GM03348 (cell line): ENCODE measurements around the gene XPNPEP2.
"Not testable (repeated sequence)": the region's sequence is repeated elsewhere in the genome, so short reads cannot be mapped to it uniquely, and the experiment has no call there.

Experiments
- DNase-seq: peaks from one replicate; pipeline ENCODE4 v3.0.0; 2012; ENCODE audit warnings: low spot score

Gene XPNPEP2

GRCh38 chrX:129719931-129720530 lies 18.7 kb upstream of the XPNPEP2 start:
- DNase-seq, result peak; percentile 17

GRCh38 chrX:129720741-129721140 lies 18.0 kb upstream of the XPNPEP2 start:
- no peak for DNase-seq

- DNase-seq, result no peak
These were observed 17.4 kb upstream of the XPNPEP2 start for GRCh38 chrX:129721414-129721813.

GRCh38 chrX:129721870-129722269 lies 16.9 kb upstream of the XPNPEP2 start:
- DNase-seq, result no peak

DNA sequence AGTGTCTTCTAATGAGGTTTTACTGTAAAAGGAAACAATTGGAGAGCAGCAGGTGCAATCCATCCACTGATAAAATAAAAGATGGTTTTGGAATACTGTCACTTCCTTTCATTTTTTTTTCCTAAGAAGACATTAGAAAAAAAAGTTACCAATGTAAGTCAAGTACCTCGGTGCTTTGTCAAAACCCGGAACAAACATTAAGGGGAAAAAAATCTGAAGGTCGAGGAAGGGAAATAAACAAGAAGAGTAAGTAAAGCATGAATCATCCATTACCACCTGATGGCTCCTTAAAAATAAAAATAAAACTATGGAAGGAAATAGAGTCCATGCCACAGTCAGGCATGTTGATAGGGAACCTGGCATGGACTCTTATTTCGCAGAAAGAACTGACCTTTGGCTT lies 15.3 kb upstream of the XPNPEP2 start:
- DNase-seq, result no peak

DNA sequence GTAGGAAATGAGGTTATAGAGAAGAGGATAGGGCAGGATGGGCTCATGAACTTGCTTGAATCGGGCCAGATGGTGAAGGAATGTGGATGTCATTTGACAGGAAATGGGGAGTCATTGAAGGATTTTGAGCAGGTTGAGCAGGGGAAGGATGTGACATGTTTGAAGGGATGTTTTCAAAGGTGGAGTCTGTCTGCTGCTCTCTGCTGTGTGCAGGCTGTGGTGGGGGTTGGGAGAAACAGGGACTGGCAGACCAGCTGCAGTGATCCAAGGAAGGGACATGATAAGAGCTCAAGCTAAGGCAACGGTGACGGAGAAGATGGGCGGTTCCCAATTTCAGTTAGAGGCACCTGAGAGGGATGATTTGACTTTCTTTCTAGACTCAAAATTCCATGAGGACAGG lies 14.0 kb upstream of the XPNPEP2 start:
- no peak for DNase-seq

DNA sequence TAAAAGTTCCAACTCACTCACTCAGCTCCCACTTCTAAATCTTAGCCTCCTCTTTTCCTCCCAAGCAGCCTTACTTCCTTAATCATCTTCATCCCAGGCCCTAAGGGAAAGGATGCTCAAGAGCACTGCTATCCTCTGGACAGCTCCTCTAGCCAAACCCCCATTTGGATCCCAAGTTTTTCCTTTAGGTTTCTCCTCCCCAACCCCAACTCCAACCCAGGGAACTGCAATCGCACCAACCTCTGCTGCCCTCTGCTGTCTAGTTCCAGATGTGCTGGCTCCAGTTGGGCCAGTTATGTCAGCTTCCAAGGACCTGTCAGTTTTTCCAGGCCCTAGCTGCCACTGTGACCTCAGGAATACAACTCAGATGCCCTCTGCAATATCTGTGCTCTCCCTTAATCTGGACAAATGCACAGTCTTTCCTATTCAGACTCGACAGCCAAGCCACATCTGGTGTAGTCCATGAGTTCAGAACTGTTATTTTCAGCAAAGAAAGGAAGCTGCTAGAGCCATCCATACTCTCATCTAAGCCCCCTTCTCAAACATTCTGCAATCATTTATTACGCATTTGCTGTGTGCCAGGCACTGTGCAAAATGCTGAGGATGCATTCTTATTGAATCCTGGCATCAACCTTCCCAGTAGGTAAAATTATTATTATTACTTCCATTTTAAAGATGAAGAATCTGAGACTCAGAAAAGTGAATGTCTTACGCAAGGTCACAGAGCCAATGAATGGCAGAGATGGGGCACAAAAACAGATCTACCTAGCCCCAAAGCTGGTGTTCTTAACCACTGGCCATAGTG lies 12.3 kb upstream of the XPNPEP2 start:
- peak; percentile 61 for DNase-seq

- no peak for DNase-seq
These were observed 10.7 kb upstream of the XPNPEP2 start for GRCh38 chrX:129728061-129728460.

DNA sequence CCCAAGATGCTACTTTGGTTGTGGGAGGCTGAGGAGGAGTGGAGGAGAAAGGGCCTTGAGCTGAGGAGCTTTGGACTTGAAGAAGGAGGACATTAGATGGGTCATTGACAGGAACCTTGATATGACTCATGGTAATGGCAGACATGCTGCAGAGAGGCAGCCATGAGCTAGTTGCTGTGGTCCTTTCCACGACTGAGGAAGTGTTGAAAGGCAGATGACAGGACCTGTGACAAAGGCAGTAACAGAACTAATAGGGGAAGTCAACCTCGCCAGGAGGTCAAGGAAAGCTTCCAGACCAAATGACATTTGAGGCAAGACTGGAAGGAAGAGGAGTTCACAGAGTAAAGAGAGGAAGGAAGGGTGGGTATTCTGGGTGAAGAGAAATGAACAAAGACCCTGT lies 7.6 kb upstream of the XPNPEP2 start:
- DNase-seq, result no peak

GRCh38 chrX:129732857-129733256 lies 5.9 kb upstream of the XPNPEP2 start:
- DNase-seq, result no peak

DNA sequence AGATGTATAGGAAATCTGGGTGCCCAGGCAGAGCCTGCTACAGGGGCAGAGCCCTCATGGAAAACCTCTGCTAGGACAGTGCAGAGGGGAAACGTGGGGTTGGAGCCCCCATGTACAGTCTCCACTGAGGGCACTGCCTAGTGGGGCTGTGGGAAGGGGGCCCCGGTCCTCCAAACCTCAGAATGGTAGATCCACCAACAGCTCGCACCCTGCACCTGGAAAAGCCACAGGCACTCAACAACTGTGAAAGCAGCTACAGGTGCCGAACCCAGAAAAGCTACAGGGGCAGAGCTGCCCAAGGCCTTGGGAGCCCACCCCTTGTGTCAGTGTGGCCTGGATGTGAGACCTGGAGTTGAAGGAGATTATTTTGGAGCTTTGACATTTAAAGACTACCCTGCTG lies 5.4 kb upstream of the XPNPEP2 start:
- no peak for DNase-seq

DNA sequence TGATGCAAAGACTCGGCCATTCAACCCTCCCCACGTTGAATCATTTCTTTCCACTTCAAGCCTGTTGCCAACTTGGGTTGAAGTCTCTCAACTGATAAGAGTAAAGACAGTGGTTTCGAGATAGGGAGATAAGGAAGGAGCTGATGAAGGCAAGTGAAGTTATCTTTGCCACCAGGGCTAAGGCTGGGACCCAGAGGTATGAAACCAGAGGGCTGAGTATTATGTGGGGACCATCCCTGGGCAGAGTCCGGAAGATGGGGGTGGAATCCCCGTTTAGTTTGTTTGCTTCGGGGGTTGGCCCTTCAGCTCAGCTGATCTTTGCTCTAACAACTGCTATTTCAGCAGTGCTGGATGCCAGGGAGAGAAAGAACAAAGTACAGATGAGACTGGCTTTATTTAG lies 2.3 kb upstream of the XPNPEP2 start:
- no peak for DNase-seq

DNA sequence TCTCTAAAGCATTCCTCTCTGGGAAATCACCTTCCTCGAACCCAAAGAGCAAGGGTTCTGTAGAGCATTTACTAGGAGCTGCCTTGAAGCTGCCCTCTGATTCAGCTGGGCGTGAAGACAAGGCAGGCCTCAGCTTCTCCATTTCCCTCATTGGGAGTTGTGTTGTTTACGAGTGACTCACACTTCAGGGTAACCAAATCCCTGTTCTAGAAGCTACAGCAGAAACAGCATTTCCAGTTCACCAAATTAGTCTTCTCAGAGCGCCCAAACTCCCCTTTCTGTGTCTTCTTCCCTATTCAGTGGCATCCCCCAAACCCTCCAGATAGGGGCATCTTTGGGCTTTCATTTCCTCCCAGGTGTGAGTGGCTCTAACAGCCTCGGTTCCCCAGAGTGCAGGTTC lies 863 bp upstream of the XPNPEP2 start:
- DNase-seq, result peak; percentile 51

DNA sequence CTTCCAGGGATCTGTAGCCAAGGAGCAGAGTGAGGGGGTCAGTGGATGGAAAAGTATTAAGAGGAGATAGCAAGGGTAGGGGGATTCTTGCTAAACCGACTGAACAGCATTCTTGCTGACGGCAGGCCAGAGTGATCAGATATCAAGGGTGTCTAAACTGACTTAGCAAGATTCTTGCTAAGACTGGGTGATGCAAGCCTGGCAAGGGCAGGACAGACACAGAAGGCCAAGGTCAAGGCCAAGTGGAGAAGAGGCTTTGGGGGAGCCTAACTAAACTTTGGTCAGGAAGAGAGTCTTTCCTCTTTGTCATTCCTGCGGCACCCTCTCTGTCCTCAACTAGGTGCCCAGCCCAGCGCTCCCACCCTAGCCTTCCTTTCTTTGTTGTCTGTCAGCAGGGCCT lies 799 bp downstream of the XPNPEP2 start:
- no peak for DNase-seq

- no peak for DNase-seq
These were observed 3.3 kb downstream of the XPNPEP2 start for GRCh38 chrX:129741880-129742758.

DNA sequence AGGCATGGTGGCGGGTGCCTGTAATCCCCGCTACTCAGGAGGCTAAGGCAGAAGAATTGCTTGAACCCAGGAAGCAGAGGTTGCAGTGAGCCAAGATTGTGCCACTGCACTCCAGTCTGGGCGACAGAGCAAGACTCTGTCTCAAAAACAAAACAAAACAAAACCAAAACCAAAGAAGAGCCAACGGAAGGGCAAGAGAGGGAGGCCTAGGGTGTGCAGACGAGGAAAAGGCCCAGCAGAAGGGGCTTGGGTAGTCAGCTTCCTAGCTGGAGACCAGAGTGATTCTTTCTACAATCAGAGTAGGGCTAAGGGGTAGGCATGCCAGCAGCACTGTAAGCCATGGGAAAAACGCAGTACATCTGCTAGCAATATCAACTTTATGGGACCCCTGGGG lies 4.0 kb downstream of the XPNPEP2 start:
- not testable (repeated sequence) for DNase-seq

GRCh38 chrX:129743821-129744220 lies 5.0 kb downstream of the XPNPEP2 start:
- DNase-seq, result no peak

- no peak for DNase-seq
These were observed 6.1 kb downstream of the XPNPEP2 start for GRCh38 chrX:129744861-129745321.

- DNase-seq, result no peak
These were observed 8.0 kb downstream of the XPNPEP2 start for GRCh38 chrX:129746557-129747470.

DNA sequence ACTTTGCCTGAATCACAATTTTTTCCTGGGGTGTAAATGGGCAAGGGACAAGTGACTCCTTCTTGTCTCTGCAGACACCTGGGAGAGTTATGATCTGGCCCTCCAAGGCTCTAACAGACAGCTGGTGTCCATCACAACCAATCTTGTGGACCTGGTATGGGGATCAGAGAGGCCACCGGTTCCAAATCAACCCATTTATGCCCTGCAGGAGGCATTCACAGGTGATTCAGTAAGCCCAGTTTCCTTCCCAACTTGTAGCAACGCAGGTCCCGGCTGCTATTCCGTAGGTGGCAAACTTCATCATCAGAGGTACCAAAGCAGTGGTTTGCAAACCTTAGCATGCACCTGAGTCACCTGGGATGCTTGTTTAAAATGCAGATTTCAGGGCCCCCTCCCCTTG lies 8.8 kb downstream of the XPNPEP2 start:
- no peak for DNase-seq

- peak; percentile 79 for DNase-seq
These were observed 9.5 kb downstream of the XPNPEP2 start for GRCh38 chrX:129748305-129748704.

GRCh38 chrX:129749069-129749468 lies 10.3 kb downstream of the XPNPEP2 start:
- no peak for DNase-seq
